ENCODE measurements around the gene HOXB7.

The HOXB7 gene

DNA sequence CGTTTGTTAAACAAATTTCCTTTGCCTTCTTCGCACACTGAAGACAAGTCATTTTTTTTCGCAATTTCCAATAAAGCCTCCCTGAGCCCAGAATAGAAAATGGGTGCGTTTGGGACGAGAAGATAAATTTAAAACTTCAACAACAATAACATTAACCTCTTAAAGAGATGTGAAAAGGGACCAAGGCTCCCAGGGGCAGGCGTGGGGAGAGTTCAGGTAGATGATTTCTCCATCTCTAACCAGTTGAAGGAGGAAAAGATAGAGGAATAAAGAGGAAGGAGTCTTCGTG lies 31.4 kb downstream of the HOXB7 start:
- DNase-seq (ENCODE audit: low spot score) = no peak

DNA sequence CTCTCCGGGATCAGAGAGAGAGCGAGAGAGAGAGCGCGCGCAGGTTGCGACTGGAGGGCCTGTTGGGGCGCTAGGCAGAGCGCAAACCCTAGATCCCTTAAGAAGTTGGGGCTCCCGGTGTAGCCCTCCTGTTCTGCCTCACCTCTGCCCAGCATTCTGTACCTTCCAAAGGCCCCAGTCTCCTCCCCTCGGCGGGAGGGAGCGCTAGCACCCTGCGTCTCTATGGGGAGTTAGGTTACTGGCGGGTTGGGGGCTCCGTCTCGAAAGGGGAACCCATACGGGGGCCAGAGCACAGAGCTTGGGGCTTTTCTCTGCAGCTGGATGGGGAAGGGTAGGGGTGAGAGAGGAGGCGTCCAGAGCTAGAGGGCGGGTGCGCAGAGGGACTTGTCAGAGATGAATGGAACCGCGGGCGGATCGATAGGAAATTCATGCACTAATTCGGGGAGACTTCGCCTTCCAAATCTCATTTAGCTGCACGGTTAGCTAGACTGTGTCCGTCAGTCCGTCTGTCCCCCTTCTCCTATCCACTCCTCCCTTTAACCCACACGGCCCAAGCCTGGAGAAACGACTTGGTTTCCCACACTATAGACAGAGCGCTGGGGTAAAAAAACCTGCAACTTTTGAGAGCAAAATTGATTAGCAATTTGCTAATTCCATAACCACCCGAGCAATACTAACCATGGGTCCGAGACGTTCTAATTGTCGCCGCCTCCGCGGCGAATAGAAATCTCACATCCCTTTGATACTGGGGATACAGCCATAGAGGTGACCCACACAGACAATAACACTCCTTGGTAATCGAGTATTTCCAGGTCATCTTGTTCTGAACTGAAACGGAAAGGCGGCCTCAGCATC lies 32.0 kb downstream of the HOXB7 start:
- DNase-seq (ENCODE audit: low spot score) = no peak

GRCh38 chr17:48577946-48578615 lies 32.7 kb downstream of the HOXB7 start, which contains the start of gene HOXB4:
TSS of gene HOXB4 (minus strand) at chr17:48578350. CDS start at chr17:48578319, 31 bp downstream.
- DNase-seq (ENCODE audit: low spot score) = peak; percentile 22

- DNase-seq (ENCODE audit: low spot score) = no peak
Measured at GRCh38 chr17:48577330-48577945, 33.4 kb downstream of the HOXB7 start.

DNA sequence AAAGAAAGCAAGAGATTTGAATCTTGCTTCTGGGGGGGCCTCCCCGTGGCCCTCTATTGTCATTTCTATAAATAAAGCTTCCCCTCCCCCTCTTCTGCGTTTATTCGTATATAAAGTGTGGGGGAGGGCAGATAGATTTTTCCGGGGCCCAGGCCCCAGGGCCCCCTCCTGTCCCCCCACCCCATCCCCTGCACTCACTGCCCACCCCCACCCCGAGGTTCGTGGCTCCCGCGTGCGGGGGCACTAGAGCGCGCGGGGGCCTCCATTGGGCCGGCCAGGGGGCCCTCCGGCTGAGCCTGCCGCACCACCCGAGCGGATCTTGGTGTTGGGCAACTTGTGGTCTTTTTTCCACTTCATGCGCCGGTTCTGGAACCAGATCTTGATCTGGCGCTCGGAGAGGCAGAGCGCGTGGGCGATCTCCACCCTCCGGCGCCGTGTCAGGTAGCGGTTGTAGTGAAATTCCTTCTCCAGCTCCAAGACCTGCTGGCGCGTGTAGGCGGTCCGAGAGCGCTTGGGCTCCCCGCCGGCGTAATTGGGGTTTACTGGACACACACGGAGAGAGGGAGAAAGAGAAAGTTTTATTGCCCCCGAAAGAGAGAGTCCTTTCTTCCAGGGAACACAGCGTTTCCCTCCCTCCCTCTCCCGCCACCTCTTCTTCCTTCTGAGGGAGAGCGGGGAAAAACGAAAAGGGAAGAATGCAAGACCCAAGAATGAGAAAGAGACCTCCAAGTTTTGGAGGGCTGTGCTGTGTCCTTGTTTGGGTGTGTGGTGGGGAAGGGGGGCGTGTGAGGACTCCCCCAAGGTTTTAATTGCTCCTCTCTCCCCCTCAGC lies 34.1 kb downstream of the HOXB7 start:
- DNase-seq (ENCODE audit: low spot score) = no peak

GRCh38 chr17:48575673-48576478 lies 34.9 kb downstream of the HOXB7 start:
- no peak for DNase-seq (ENCODE audit: low spot score)

GRCh38 chr17:48575066-48575582 lies 35.7 kb downstream of the HOXB7 start:
- no peak for DNase-seq (ENCODE audit: low spot score)

DNA sequence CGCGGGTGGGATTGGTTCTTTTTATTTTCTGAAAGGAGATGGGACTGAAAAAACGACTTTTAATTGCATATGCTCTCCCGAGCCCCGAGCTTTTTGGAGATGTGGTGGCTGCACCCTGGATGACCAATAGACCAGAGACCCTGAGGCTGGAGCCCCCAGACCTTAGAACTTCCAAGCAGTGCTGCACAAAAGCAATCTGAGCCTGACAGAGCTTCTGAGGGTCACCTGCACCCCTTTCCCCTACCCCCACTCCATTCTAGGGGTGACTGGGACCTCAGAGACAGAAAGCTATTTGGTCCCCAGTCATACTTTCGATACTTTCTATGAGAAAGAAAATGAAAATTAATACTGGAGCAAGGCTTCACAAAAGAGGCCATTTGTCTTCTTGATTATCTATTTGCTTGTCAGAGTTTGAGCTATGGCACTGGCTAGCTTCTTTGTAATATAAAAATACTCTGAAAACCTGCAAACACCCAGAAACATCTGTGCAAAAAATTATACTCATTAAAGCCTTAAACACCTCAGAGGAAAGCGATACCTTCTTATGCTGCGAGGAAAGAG lies 36.2 kb downstream of the HOXB7 start:
- no peak for DNase-seq (ENCODE audit: low spot score)

GRCh38 chr17:48571826-48572417 lies 38.9 kb downstream of the HOXB7 start:
- no peak for DNase-seq (ENCODE audit: low spot score)

DNA sequence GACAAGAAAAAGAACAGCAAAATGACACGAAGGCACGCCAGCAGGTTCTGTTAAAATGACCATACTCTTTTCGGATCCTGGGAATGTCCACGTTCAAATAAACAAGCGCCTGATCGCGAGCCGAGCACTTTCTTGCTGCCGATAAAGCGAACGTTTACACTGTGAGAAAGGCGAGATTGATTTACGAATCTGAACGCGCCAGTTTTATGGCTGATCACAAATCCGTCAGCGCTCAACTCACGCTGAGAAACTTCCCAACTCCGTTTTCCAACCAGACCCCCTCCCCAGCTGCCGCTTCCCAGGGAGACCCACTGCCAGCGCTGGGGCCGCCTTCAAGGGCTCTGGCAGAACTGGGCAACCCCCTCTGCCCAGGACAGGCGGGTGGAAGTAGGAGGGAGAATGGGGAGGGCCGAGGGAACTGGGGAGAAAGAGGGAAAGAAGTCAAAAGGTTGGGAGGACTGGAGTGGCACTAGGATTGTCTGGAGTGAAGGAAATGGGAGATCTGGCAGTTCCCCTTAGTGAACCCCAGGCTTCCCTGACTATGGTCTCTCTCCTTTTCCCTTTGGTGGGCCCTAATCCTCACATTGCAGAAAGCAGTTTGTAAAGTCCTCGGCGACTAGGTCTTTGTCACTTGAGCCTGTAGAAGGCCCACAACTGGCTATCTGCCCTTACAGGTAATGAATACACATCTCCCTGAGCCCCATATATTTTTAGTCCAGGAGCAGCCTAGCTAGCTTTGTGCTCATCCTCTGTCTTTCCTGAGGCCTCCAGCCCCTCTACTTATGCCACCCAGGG lies 39.6 kb downstream of the HOXB7 start:
- no peak for DNase-seq (ENCODE audit: low spot score)

DNA sequence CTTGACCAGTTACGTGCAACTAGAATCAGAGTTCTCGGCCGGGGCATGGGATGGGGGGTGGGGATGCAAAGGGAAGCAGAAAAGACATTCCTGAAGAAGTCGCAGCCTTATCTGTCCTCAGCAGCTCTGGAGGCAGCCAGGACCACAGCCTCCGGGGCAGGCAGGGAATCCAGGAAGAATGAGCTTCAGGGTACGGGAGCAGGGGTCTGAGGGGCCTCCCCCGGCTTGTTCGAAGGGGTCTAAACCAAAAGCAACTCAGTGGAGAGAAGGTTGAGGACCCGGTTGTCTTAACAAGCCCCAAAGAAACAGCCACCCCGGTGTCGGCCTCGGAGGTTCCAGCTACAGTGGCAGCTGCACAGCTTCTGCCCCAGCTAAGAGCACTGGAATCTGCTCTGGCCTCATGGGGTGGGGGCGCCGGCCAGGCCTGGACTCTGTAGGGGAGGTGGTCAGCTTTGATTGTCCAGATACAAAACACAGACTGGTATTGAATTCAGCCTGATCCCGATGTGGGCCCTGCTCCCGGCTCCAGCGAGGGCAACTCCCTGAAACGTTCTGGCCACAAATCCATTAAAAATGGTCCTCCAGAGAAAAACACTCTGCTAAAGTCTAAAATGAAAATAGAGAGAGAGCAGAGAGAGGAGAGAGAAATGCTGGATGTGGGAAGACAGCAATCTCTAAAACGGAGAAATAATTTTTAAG lies 40.3 kb downstream of the HOXB7 start:
- DNase-seq (ENCODE audit: low spot score) = no peak

DNA sequence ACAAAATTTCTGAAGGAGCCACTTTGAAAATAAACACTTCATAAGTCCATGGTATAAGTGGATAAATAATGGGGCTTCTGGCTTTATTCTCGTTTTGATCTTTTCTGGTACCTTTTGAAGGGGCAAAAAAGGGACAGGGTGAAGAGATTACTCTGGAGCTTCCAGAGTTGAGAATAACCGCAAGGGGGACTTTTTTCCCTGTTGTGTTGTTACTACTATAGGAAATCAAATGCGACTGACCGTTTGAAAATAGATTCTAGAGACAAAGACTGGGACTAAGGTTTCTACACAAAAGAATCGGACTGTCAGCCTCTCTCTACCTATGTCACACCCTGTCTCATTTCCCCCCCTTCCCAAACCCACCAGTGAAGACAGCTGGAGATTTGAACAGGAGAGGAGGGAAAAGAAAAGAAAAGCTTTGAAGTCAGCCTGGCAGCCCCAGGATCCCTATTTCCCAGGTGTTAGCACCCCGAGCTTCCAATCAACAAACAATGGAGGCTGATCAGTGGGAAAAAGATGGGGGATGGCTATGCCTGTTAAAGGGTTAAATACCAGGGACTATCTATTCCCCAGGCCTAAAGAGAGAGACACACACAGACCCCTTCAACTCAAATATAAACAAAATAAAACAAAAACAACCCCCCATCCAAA lies 41.0 kb downstream of the HOXB7 start:
- no peak for DNase-seq (ENCODE audit: low spot score)

GRCh38 chr17:48569240-48569582 lies 41.6 kb downstream of the HOXB7 start:
- no peak for DNase-seq (ENCODE audit: low spot score)

DNA sequence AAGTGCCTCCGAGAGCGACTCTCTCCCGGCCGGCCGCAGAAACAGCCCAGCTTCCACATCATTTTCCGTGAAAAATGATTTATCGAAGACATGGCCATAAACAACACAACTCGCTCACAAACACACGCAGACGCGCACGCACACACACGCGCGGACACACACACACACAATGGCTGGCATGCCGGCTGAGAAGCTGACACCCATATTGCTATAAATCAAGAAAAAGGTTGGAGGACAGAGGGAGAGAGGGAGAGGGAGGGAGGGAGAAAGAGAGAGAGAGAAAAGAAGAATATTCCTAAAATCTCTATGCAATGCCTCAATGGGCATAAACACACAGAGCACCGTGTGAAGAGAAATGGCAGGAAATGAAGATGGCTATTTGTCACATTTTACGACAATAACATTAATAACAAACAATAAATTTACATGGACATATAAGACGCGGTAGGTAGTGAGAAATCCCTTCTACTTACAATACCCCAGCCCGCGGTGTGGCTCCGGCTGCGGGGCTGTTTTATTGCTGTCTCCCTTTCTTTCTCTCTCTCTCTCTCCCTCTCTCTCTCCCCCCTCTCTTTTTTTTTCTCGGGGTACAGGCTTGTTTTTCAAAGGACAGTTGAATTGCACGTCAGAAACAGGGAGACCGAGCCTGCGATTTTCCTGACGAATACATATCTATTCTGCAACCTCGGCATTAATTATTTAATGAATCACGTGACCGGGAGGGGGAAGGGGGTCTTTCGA lies 42.1 kb downstream of the HOXB7 start:
- no peak for DNase-seq (ENCODE audit: low spot score)

DNA sequence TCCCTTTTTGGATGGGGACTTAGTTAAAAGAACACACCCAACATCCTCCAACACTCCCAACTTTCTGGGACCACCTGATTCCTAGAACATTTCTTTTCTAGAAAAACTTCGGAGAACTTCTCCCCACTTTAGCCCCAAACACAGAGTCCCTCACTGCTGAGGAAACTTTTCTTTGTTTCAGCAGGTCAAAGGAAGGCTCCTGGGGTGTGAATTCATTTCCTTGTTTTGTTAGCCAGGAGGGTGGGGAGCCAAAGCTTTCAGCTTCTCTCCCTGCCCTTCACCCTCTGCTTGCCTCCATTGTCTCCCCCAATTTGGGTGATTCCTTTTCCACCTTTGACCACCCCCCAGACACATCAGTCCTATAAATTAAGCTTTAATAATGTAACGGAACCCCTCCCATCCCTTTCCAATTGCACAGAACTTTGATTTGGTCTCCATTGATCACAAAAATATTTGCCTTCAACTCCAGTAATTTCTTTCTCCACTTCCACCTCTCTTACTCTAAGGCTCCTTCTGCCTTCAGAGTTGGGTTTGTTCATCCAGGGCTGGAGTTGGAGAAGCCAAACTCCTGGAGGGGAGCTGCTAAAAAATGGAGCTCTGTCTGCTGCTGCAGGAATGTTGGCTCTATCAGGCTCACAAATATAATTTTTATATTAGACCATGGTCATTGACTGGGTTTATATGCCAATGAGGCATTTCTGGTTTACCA lies 43.0 kb downstream of the HOXB7 start:
- DNase-seq (ENCODE audit: low spot score) = no peak

- DNase-seq (ENCODE audit: low spot score) = no peak
Measured at GRCh38 chr17:48567209-48567608, 43.6 kb downstream of the HOXB7 start.

DNA sequence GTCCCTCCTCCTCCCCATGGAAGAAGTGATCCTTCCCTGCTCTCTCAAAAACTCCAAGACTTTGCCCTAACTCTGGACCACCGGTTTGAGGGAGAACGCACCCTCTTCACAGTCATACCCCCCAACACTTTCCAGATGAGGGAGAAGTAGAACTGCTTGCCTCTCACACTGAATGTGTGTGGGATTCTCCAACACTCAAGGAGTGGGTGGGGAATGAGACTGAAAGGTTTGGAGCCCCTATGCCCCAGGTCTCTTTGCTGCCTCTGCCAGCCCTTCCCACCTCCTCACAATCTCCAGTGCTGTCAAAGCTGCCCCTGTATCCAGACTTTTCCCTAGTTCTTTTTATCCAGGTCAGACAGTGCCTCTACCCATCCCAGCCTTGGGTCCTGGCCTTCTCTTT lies 44.1 kb downstream of the HOXB7 start:
- no peak for DNase-seq (ENCODE audit: low spot score)

Measured in globus pallidus (tissue), 1 donor.